PC-3 (cell line): ENCODE results near the gene FRMD4B. TPM values are rescaled to one million over a fixed set of nuclear protein-coding genes. Genes with fewer than 3 reads are reported as not detected.
"Not testable (repeated sequence)": the region's sequence is repeated elsewhere in the genome, so short reads cannot be mapped to it uniquely, and the experiment has no call there.

ENCODE experiments used
- ATAC-seq: fragments of 200-7000 bp; cut with Tn5 transposase; 2 replicates; pipeline ENCODE4 v1.9.1; 2020; ENCODE audit warnings: mild to moderate bottlenecking, moderate library complexity
- BruUV-seq: library from RNA; stranded (reverse); fragments of 400-500 nt; replicated peaks from 2 replicates; lab custom pipeline; 2021; lab: Mats Ljungman, UMichigan
- CTCF ChIA-PET: fragments of 300-600 bp; sonication (Branson Sonifier 250); formaldehyde crosslinking; loops from one replicate; lab custom pipeline; 2022; ENCODE audit warnings: antibody characterized with exemption; lab: Charles Lee
- POLR2A ChIA-PET: fragments of 300-600 bp; sonication (Branson Sonifier 250); formaldehyde crosslinking; loops from one replicate; lab custom pipeline; 2022; ENCODE audit warnings: antibody characterized with exemption; ENCODE audit not compliant: unreplicated experiment; lab: Charles Lee
- DNase-seq: peaks from one replicate; pipeline ENCODE4 v3.0.0-alpha.2; 2015
- H2AFZ ChIP-seq: fragments of 300-600 bp; sonication (generic); 2 replicates; pipeline ENCODE4 v1.6.0; 2016; ENCODE audit warnings: antibody characterized with exemption, low read length
- H3F3A ChIP-seq: fragments of 300-600 bp; sonication (generic); one replicate; pipeline ENCODE4 v1.6.0; 2017; ENCODE audit warnings: antibody characterized with exemption, low read length, control low read depth, mild to moderate bottlenecking; ENCODE audit not compliant: unreplicated experiment
- H3K27ac ChIP-seq: fragments of 300-600 bp; sonication (generic); 2 replicates; pipeline ENCODE4 v1.5.1; 2016; ENCODE audit warnings: mild to moderate bottlenecking, low read length
- H3K27me3 ChIP-seq: fragments of 300-600 bp; sonication (generic); 2 replicates; pipeline ENCODE4 v1.6.1; 2016; ENCODE audit warnings: low read length, mixed read lengths
- H3K36me3 ChIP-seq: fragments of 300-600 bp; sonication (generic); 2 replicates; pipeline ENCODE4 v1.6.1; 2016; ENCODE audit warnings: low read depth, mixed run types, low read length, mixed read lengths
- H3K4me1 ChIP-seq: fragments of 300-600 bp; sonication (generic); 2 replicates; pipeline ENCODE4 v1.5.1; 2016; ENCODE audit warnings: low read length; ENCODE audit not compliant: insufficient read depth
- H3K4me2 ChIP-seq: fragments of 300-600 bp; sonication (generic); 2 replicates; pipeline ENCODE4 v1.6.0; 2016; ENCODE audit warnings: low read length
- H3K4me3 ChIP-seq: fragments of 300-600 bp; sonication (generic); 2 replicates; pipeline ENCODE4 v1.5.1; 2016; ENCODE audit warnings: mild to moderate bottlenecking, low read length, mixed read lengths
- H3K79me2 ChIP-seq: fragments of 300-600 bp; sonication (generic); 2 replicates; pipeline ENCODE4 v1.6.1; 2017; ENCODE audit warnings: low read length, mixed read lengths
- H3K9ac ChIP-seq: fragments of 300-600 bp; sonication (generic); 2 replicates; pipeline ENCODE4 v1.6.0; 2016; ENCODE audit warnings: mild to moderate bottlenecking, low read length
- H3K9me2 ChIP-seq: fragments of 300-600 bp; sonication (generic); replicated peaks from 2 replicates; pipeline ENCODE4 v1.6.1; 2016; ENCODE audit warnings: mixed run types, low read length, mixed read lengths
- H3K9me3 ChIP-seq: fragments of 300-600 bp; sonication (generic); 2 replicates; pipeline ENCODE4 v1.6.1; 2016; ENCODE audit warnings: low read length, mixed read lengths
- H4K20me1 ChIP-seq: fragments of 300-600 bp; sonication (generic); 2 replicates; pipeline ENCODE4 v1.6.1; 2016; ENCODE audit warnings: low read length, mixed read lengths
- CTCF ChIP-seq: fragments of 300-600 bp; sonication (generic); conservative IDR thresholded peaks from 2 replicates; pipeline ENCODE4 v1.5.1; 2017; ENCODE audit warnings: antibody characterized with exemption, low read depth, mild to moderate bottlenecking, low read length
- EZH2 ChIP-seq: fragments of 300-600 bp; sonication (generic); IDR thresholded peaks from one replicate; pipeline ENCODE4 v1.6.1; 2017; ENCODE audit warnings: antibody characterized with exemption, mild to moderate bottlenecking, low read length; ENCODE audit not compliant: unreplicated experiment
- EZH2phosphoT487 ChIP-seq: fragments of 300-600 bp; sonication (generic); IDR thresholded peaks from 2 replicates; pipeline ENCODE4 v1.6.1; 2018; ENCODE audit warnings: mild to moderate bottlenecking, antibody characterized with exemption, low read length, borderline replicate concordance
- intact Hi-C: fragments of 100-400 bp; cut with micrococcal nuclease; formaldehyde crosslinking; loops from 2 replicates; pipeline ENCODE4 v1.9.0; 2023
- total RNA-seq: library from RNA; depleted of rRNA; stranded (reverse); fragments of >200 nt; gene quantifications from 2 replicates; pipeline ENCODE4 v1.2.3, GENCODE V29; 2014

FRMD4B gene
- total RNA-seq, 1 experiment from 2014 or later, result 5.7 TPM

GRCh38 chr3:69239063-69239462 is 146.8 kb downstream of the FRMD4B start:
- CTCF ChIA-PET, result no interaction called here
- TF ChIP-seq CTCF (no peak), EZH2 (no peak), EZH2phosphoT487 (no peak)
- BruUV-seq, result no TSS peak
- H3K27me3 ChIP-seq, result no peaks in the 10 kb centered on the region
- no peaks in the 10 kb centered on the region for H4K20me1 ChIP-seq
- ATAC-seq (no peak), DNase-seq (no peak)
- H3K4me3 ChIP-seq, result no peak overlapping the region
- no peaks in the 10 kb centered on the region for H3K9me3 ChIP-seq
- no peak overlapping the region for H3K4me2 ChIP-seq
- no peak overlapping the region for H3K27ac ChIP-seq
- H3K36me3 ChIP-seq, result no peaks in the 10 kb centered on the region
- H3K79me2 ChIP-seq, result no peaks in the 10 kb centered on the region
- no peaks in the 10 kb centered on the region for H3K9me2 ChIP-seq
- H3K4me1 ChIP-seq, result peaks cover 5% of the 10 kb centered on the region; the same call in 1 of the 2 replicates
- no peak overlapping the region for H2AFZ ChIP-seq
- POLR2A ChIA-PET, result no interaction called here
- H3K9ac ChIP-seq, result no peak overlapping the region
- intact Hi-C loops, result no loop called here
- H3F3A ChIP-seq, result no peaks in the 10 kb centered on the region

- Histone ChIP-seq H3K4me2 (no peak overlapping the region), H3K27ac (no peak overlapping the region), H3K79me2 (no peaks in the 10 kb centered on the region), H3K27me3 (no peaks in the 10 kb centered on the region), H3K9ac (no peak overlapping the region), H2AFZ (no peak overlapping the region), H3K9me3 (no peaks in the 10 kb centered on the region), H3K36me3 (no peaks in the 10 kb centered on the region), H3K4me1 (peaks cover 4% of the 10 kb centered on the region), H3F3A (no peaks in the 10 kb centered on the region), H4K20me1 (no peaks in the 10 kb centered on the region), H3K9me2 (no peaks in the 10 kb centered on the region), H3K4me3 (no peak overlapping the region)
- intact Hi-C loops, result no loop called here
- DNase-seq, result no peak
- TF ChIP-seq EZH2phosphoT487 (no peak), EZH2 (no peak), CTCF (no peak)
- POLR2A ChIA-PET, result interaction anchor here (0.7 kb wide), 1 partner anchor 38 kb away, joined by 4 read pairs; no protein-coding TSS in a partner anchor
- no TSS peak for BruUV-seq
- CTCF ChIA-PET, result no interaction called here
- ATAC-seq, result no peak
Measured at GRCh38 chr3:69236812-69237707, 148.8 kb downstream of the FRMD4B start.

GRCh38 chr3:69235882-69236281 is 150.0 kb downstream of the FRMD4B start:
- ChIA-PET POLR2A (no interaction called here), CTCF (no interaction called here)
- Histone ChIP-seq H3K27me3 (no peaks in the 10 kb centered on the region), H3K9ac (no peak overlapping the region), H3K9me2 (no peaks in the 10 kb centered on the region), H3K36me3 (no peaks in the 10 kb centered on the region), H3K4me2 (no peak overlapping the region), H3K79me2 (no peaks in the 10 kb centered on the region), H3K9me3 (no peaks in the 10 kb centered on the region), H3F3A (no peaks in the 10 kb centered on the region), H3K4me3 (no peak overlapping the region), H2AFZ (no peak overlapping the region), H3K27ac (no peak overlapping the region), H3K4me1 (peaks cover 11% of the 10 kb centered on the region), H4K20me1 (no peaks in the 10 kb centered on the region)
- intact Hi-C loops, result no loop called here
- no peak for DNase-seq
- no TSS peak for BruUV-seq
- TF ChIP-seq CTCF (no peak), EZH2 (no peak), EZH2phosphoT487 (no peak)
- no peak for ATAC-seq

GRCh38 chr3:69235227-69235626 is 150.7 kb downstream of the FRMD4B start:
- CTCF ChIA-PET, H4K20me1 ChIP-seq, H3K9ac ChIP-seq, BruUV-seq, H2AFZ ChIP-seq, ATAC-seq, POLR2A ChIA-PET, H3F3A ChIP-seq, H3K9me2 ChIP-seq, H3K27me3 ChIP-seq, H3K36me3 ChIP-seq, H3K27ac ChIP-seq, H3K4me2 ChIP-seq, H3K4me3 ChIP-seq, intact Hi-C loops, H3K79me2 ChIP-seq, DNase-seq, H3K9me3 ChIP-seq: not testable (repeated sequence)
- peaks cover 11% of the 10 kb centered on the region for H3K4me1 ChIP-seq
